Activated naive CD8-positive, alpha-beta T cell treated with anti-CD3 and anti-CD28 coated beads, Interleukin-2, amount 50 U/mL, for 24 hours (primary cell): ENCODE data around the gene FBXO8.

Source experiments
- ATAC-seq: fragments of 150-1000 bp; cut with Tn5 transposase; one replicate; pipeline ENCODE4 v1.10.0; 2021
- DNase-seq: peaks from one replicate; pipeline ENCODE4 v3.0.0; 2021
- H3K27ac Mint-ChIP-seq: one replicate; pipeline ENCODE4 v1.8.0; 2021; ENCODE audit warnings: mild to moderate bottlenecking, mixed read lengths
- H3K27me3 Mint-ChIP-seq: one replicate; pipeline ENCODE4 v1.8.0; 2021; ENCODE audit warnings: mixed read lengths
- H3K36me3 Mint-ChIP-seq: one replicate; pipeline ENCODE4 v1.8.0; 2021; ENCODE audit warnings: low read depth, mixed read lengths
- H3K4me1 Mint-ChIP-seq: one replicate; pipeline ENCODE4 v1.8.0; 2021; ENCODE audit warnings: mixed read lengths
- H3K4me3 Mint-ChIP-seq: one replicate; pipeline ENCODE4 v1.8.0; 2021; ENCODE audit warnings: mild to moderate bottlenecking, moderate library complexity, mixed read lengths
- H3K9me3 Mint-ChIP-seq: one replicate; pipeline ENCODE4 v1.8.0; 2021; ENCODE audit warnings: mixed read lengths

Gene FBXO8

GRCh38 chr4:174244441-174244840 is 39.0 kb downstream of the FBXO8 start:
- Mint-ChIP-seq H3K27me3 (no peaks in the 10 kb centered on the region), H3K4me1 (no peaks in the 10 kb centered on the region), H3K4me3 (no peak overlapping the region), H3K36me3 (no peaks in the 10 kb centered on the region), H3K9me3 (no peaks in the 10 kb centered on the region), H3K27ac (no peak overlapping the region)
- DNase-seq (no peak), ATAC-seq (no peak)

GRCh38 chr4:174241162-174241561 is 42.3 kb downstream of the FBXO8 start:
- H3K27ac Mint-ChIP-seq: no peak overlapping the region
- no peaks in the 10 kb centered on the region for H3K9me3 Mint-ChIP-seq
- no peaks in the 10 kb centered on the region for H3K27me3 Mint-ChIP-seq
- ATAC-seq (no peak), DNase-seq (no peak)
- H3K36me3 Mint-ChIP-seq: no peaks in the 10 kb centered on the region
- no peak overlapping the region for H3K4me3 Mint-ChIP-seq
- no peaks in the 10 kb centered on the region for H3K4me1 Mint-ChIP-seq

- Mint-ChIP-seq H3K27me3 (no peaks in the 10 kb centered on the region), H3K4me3 (no peak overlapping the region), H3K4me1 (no peaks in the 10 kb centered on the region), H3K36me3 (peaks cover 2% of the 10 kb centered on the region), H3K27ac (no peak overlapping the region), H3K9me3 (no peaks in the 10 kb centered on the region)
- DNase-seq: no peak
- ATAC-seq: no peak
Observed at GRCh38 chr4:174236359-174236758, 47.1 kb downstream of the FBXO8 start.

- no peak overlapping the region for H3K27ac Mint-ChIP-seq
- H3K4me3 Mint-ChIP-seq: no peak overlapping the region
- ATAC-seq: no peak
- peaks cover 6% of the 10 kb centered on the region for H3K27me3 Mint-ChIP-seq
- no peaks in the 10 kb centered on the region for H3K4me1 Mint-ChIP-seq
- H3K9me3 Mint-ChIP-seq: no peaks in the 10 kb centered on the region
- no peak for DNase-seq
- H3K36me3 Mint-ChIP-seq: peaks cover 2% of the 10 kb centered on the region
Observed at GRCh38 chr4:174230680-174231079, 52.8 kb downstream of the FBXO8 start.

- H3K36me3 Mint-ChIP-seq: peaks cover 2% of the 10 kb centered on the region
- H3K4me3 Mint-ChIP-seq: no peak overlapping the region
- ATAC-seq: no peak
- no peaks in the 10 kb centered on the region for H3K9me3 Mint-ChIP-seq
- H3K27me3 Mint-ChIP-seq: peaks cover 11% of the 10 kb centered on the region
- H3K27ac Mint-ChIP-seq: no peak overlapping the region
- no peaks in the 10 kb centered on the region for H3K4me1 Mint-ChIP-seq
- DNase-seq: no peak
Observed at GRCh38 chr4:174230148-174230547, 53.3 kb downstream of the FBXO8 start.

GRCh38 chr4:174228988-174229387 is 54.5 kb downstream of the FBXO8 start:
- Mint-ChIP-seq H3K27ac (no peak overlapping the region), H3K9me3 (no peaks in the 10 kb centered on the region), H3K4me3 (no peak overlapping the region), H3K36me3 (peaks cover 2% of the 10 kb centered on the region), H3K4me1 (no peaks in the 10 kb centered on the region), H3K27me3 (peaks cover 11% of the 10 kb centered on the region)
- ATAC-seq (no peak), DNase-seq (no peak)

- peaks cover 26% of the 10 kb centered on the region for H3K27me3 Mint-ChIP-seq
- H3K27ac Mint-ChIP-seq: no peak overlapping the region
- H3K4me1 Mint-ChIP-seq: no peaks in the 10 kb centered on the region
- no peaks in the 10 kb centered on the region for H3K36me3 Mint-ChIP-seq
- H3K9me3 Mint-ChIP-seq: no peaks in the 10 kb centered on the region
- H3K4me3 Mint-ChIP-seq: no peak overlapping the region
- ATAC-seq: no peak
- DNase-seq: no peak
Observed at GRCh38 chr4:174225349-174226049, 58.0 kb downstream of the FBXO8 start.

GRCh38 chr4:174224550-174224949 is 58.9 kb downstream of the FBXO8 start:
- H3K4me1 Mint-ChIP-seq: no peaks in the 10 kb centered on the region
- DNase-seq (no peak), ATAC-seq (no peak)
- no peaks in the 10 kb centered on the region for H3K36me3 Mint-ChIP-seq
- H3K27me3 Mint-ChIP-seq: peaks cover 31% of the 10 kb centered on the region
- no peak overlapping the region for H3K27ac Mint-ChIP-seq
- H3K9me3 Mint-ChIP-seq: no peaks in the 10 kb centered on the region
- H3K4me3 Mint-ChIP-seq: no peak overlapping the region

GRCh38 chr4:174222266-174222872 is 61.1 kb downstream of the FBXO8 start:
- ATAC-seq (no peak), DNase-seq (no peak)
- Mint-ChIP-seq H3K27me3 (peaks cover 50% of the 10 kb centered on the region), H3K9me3 (no peaks in the 10 kb centered on the region), H3K4me3 (no peak overlapping the region), H3K27ac (no peak overlapping the region), H3K4me1 (peaks cover 8% of the 10 kb centered on the region), H3K36me3 (no peaks in the 10 kb centered on the region)

GRCh38 chr4:174218127-174218790 is 65.2 kb downstream of the FBXO8 start:
- Mint-ChIP-seq H3K36me3 (no peaks in the 10 kb centered on the region), H3K27ac (no peak overlapping the region), H3K9me3 (no peaks in the 10 kb centered on the region), H3K4me3 (no peak overlapping the region), H3K27me3 (peaks cover 78% of the 10 kb centered on the region), H3K4me1 (peaks cover 33% of the 10 kb centered on the region)
- ATAC-seq: no peak
- no peak for DNase-seq

- DNase-seq: no peak
- ATAC-seq: no peak
Observed at GRCh38 chr4:174217273-174218126, 66.0 kb downstream of the FBXO8 start.

GRCh38 chr4:174216799-174217272 is 66.6 kb downstream of the FBXO8 start:
- Mint-ChIP-seq H3K36me3 (no peaks in the 10 kb centered on the region), H3K27ac (no peak overlapping the region), H3K9me3 (no peaks in the 10 kb centered on the region), H3K27me3 (peaks cover 87% of the 10 kb centered on the region), H3K4me3 (no peak overlapping the region), H3K4me1 (peaks cover 37% of the 10 kb centered on the region)
- ATAC-seq (no peak), DNase-seq (no peak)

More at GRCh38 chr4:174217273-174218126, 66.0 kb downstream of the FBXO8 start:
- Mint-ChIP-seq H3K4me1 (peaks cover 33% of the 10 kb centered on the region), H3K4me3 (no peak overlapping the region), H3K36me3 (no peaks in the 10 kb centered on the region), H3K9me3 (no peaks in the 10 kb centered on the region), H3K27me3 (peaks cover 86% of the 10 kb centered on the region), H3K27ac (no peak overlapping the region)

GRCh38 chr4:174215961-174216680 is 67.3 kb downstream of the FBXO8 start:
- Mint-ChIP-seq H3K27me3 (peaks cover 88% of the 10 kb centered on the region), H3K4me1 (peaks cover 43% of the 10 kb centered on the region), H3K27ac (no peak overlapping the region), H3K36me3 (no peaks in the 10 kb centered on the region), H3K4me3 (no peak overlapping the region), H3K9me3 (no peaks in the 10 kb centered on the region)
- ATAC-seq (no peak), DNase-seq (no peak)

- peak overlapping the region; percentile 58 for H3K4me3 Mint-ChIP-seq
- H3K27ac Mint-ChIP-seq: peak overlapping the region; percentile 27
- no peak for ATAC-seq
- DNase-seq: no peak
- peaks cover 45% of the 10 kb centered on the region for H3K4me1 Mint-ChIP-seq
- H3K36me3 Mint-ChIP-seq: no peaks in the 10 kb centered on the region
- peaks cover 86% of the 10 kb centered on the region for H3K27me3 Mint-ChIP-seq
- H3K9me3 Mint-ChIP-seq: no peaks in the 10 kb centered on the region
Observed at GRCh38 chr4:174215057-174215456, 68.4 kb downstream of the FBXO8 start.
